HL-60 (cell line): Measurements from ENCODE around the gene ZBTB2.

ENCODE experiments used
- GABPA ChIP-seq: IDR thresholded peaks from 2 replicates; pipeline ENCODE4 v1.6.1; 2012; ENCODE audit warnings: low read depth
- TF ChIP-seq, protein P1 (sequence below): IDR thresholded peaks from one replicate; pipeline ENCODE4 v1.5.1; 2011; ENCODE audit warnings: low read length, control low read depth, inconsistent platforms; ENCODE audit not compliant: insufficient read depth

DNA sequence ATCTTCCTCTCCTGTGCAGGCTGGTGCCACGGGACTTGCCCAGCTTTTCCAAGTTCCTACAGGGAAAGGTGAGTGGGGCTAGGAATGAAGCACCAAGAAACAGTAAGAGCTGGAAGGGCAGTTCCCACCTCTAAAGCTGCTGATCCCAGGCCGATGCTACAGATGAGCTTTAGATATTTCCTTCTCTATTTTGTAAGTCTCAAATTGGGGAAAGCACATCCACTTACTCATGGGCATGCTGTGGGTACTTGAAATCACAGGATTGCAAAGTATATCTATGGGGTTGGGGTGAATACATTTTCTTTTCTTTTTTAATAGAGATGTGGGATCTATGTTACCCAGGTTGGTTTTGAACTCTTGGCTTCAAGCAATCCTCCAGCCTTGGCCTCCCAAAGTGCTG lies 3.1 kb downstream of the ZBTB2 start:
- TF ChIP-seq, protein P1, sequence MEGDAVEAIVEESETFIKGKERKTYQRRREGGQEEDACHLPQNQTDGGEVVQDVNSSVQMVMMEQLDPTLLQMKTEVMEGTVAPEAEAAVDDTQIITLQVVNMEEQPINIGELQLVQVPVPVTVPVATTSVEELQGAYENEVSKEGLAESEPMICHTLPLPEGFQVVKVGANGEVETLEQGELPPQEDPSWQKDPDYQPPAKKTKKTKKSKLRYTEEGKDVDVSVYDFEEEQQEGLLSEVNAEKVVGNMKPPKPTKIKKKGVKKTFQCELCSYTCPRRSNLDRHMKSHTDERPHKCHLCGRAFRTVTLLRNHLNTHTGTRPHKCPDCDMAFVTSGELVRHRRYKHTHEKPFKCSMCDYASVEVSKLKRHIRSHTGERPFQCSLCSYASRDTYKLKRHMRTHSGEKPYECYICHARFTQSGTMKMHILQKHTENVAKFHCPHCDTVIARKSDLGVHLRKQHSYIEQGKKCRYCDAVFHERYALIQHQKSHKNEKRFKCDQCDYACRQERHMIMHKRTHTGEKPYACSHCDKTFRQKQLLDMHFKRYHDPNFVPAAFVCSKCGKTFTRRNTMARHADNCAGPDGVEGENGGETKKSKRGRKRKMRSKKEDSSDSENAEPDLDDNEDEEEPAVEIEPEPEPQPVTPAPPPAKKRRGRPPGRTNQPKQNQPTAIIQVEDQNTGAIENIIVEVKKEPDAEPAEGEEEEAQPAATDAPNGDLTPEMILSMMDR = no peak
- TF ChIP-seq GABPA = no peak
